Measurements from ENCODE around the gene PCSK5.

Gene PCSK5

DNA sequence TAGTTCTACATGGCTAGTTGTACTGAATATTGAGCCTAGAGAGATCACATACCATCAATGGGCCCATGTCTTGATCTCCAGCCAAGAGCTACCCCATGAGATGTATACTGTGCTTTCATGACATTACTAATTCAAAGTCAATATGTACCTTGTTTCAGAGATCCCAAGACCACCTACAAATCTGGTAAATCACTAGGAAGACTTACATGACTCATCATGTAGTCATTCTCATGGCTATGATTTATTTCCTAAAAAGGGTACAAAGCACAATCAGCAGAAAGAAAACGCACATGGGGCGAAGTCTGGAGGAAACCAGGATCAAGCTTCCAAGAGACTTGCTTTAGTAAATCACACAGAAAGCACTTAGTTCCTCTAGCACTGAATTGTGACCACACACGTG, 103.0 kb downstream of the PCSK5 start:
- Histone ChIP-seq H3K4me1 (ENCODE audit: insufficient read depth, low read length) (no peaks in the 10 kb centered on the region), H3K79me2 (ENCODE audit: insufficient read depth, low read length) (no peaks in the 10 kb centered on the region), H3K4me3 (ENCODE audit: low read depth in 1 of 2, low read length in 2 of 2) (no peak overlapping the region), H3K27me3 (ENCODE audit: insufficient read depth, low read length, poor library complexity) (no peaks in the 10 kb centered on the region), H3K9ac (ENCODE audit: low read depth, low read length) (no peak overlapping the region), H4K20me1 (ENCODE audit: insufficient read depth, low read length) (no peaks in the 10 kb centered on the region), H3K9me3 (ENCODE audit: insufficient read depth, low read length, severe bottlenecking) (no peaks in the 10 kb centered on the region), H2AFZ (ENCODE audit: low read depth, low read length) (no peak overlapping the region), H3K36me3 (ENCODE audit: insufficient read depth, low read length) (no peaks in the 10 kb centered on the region; the same call in 1 of the 2 replicates), H3K4me2 (ENCODE audit: insufficient read depth, low read length) (no peak overlapping the region), H3K27ac (ENCODE audit: low read length) (no peak overlapping the region)
- DNase-seq (no peak), ATAC-seq (ENCODE audit: insufficient read depth, low read depth) (no peak)
- TF ChIP-seq CTCF (IDR thresholded peaks at IDR 0.05; ENCODE audit: borderline replicate concordance, extremely low read depth, low read length, poor library complexity, severe bottlenecking) (no peak), EZH2 (IDR thresholded peaks at IDR 0.05; ENCODE audit: borderline replicate concordance, low read depth, low read length, severe bottlenecking) (no peak)

- H3K4me3 ChIP-seq (ENCODE audit: low read depth in 1 of 2, low read length in 2 of 2), result no peak overlapping the region
- H3K9me3 ChIP-seq (ENCODE audit: insufficient read depth, low read length, severe bottlenecking), result no peaks in the 10 kb centered on the region
- no peaks in the 10 kb centered on the region for H3K4me1 ChIP-seq (ENCODE audit: insufficient read depth, low read length)
- no peak overlapping the region for H2AFZ ChIP-seq (ENCODE audit: low read depth, low read length)
- ATAC-seq (ENCODE audit: insufficient read depth, low read depth), result no peak
- TF ChIP-seq EZH2 (IDR thresholded peaks at IDR 0.05; ENCODE audit: borderline replicate concordance, low read depth, low read length, severe bottlenecking) (no peak), CTCF (IDR thresholded peaks at IDR 0.05; ENCODE audit: borderline replicate concordance, extremely low read depth, low read length, poor library complexity, severe bottlenecking) (no peak)
- DNase-seq, result no peak
- H4K20me1 ChIP-seq (ENCODE audit: insufficient read depth, low read length), result no peaks in the 10 kb centered on the region
- no peak overlapping the region for H3K9ac ChIP-seq (ENCODE audit: low read depth, low read length)
- H3K27me3 ChIP-seq (ENCODE audit: insufficient read depth, low read length, poor library complexity), result no peaks in the 10 kb centered on the region
- H3K27ac ChIP-seq (ENCODE audit: low read length), result no peak overlapping the region
- H3K4me2 ChIP-seq (ENCODE audit: insufficient read depth, low read length), result no peak overlapping the region
- H3K79me2 ChIP-seq (ENCODE audit: insufficient read depth, low read length), result no peaks in the 10 kb centered on the region
- H3K36me3 ChIP-seq (ENCODE audit: insufficient read depth, low read length), result no peaks in the 10 kb centered on the region; the same call in 1 of the 2 replicates
These were observed 104.6 kb downstream of the PCSK5 start for GRCh38 chr9:75995066-75995465.

DNA sequence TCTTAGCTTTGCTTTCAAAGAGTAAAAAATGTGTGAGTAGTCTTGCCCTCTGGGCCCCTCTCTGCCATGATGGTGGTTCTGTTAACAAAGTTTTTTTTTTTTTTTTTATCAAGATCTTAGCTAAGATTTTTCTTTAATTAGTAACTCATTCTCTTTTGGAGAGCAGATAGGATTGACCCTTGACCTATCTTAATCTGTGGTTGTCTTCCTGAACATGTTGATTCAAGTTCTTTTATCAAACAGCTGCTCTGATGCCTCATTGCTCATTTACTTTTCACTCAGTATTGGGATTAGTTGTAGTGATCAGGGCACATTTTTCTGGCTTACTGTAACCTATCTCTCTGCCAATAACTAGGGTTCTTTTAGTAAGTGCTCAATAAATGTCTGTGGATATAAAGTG, 106.3 kb downstream of the PCSK5 start:
- Histone ChIP-seq H3K36me3 (ENCODE audit: insufficient read depth, low read length) (no peaks in the 10 kb centered on the region; the same call in 1 of the 2 replicates), H4K20me1 (ENCODE audit: insufficient read depth, low read length) (no peaks in the 10 kb centered on the region), H3K9ac (ENCODE audit: low read depth, low read length) (no peak overlapping the region), H2AFZ (ENCODE audit: low read depth, low read length) (no peak overlapping the region), H3K9me3 (ENCODE audit: insufficient read depth, low read length, severe bottlenecking) (no peaks in the 10 kb centered on the region), H3K79me2 (ENCODE audit: insufficient read depth, low read length) (no peaks in the 10 kb centered on the region), H3K27ac (ENCODE audit: low read length) (no peak overlapping the region), H3K4me1 (ENCODE audit: insufficient read depth, low read length) (no peaks in the 10 kb centered on the region), H3K4me3 (ENCODE audit: low read depth in 1 of 2, low read length in 2 of 2) (no peak overlapping the region), H3K27me3 (ENCODE audit: insufficient read depth, low read length, poor library complexity) (no peaks in the 10 kb centered on the region), H3K4me2 (ENCODE audit: insufficient read depth, low read length) (no peak overlapping the region)
- no peak for DNase-seq
- no peak for ATAC-seq (ENCODE audit: insufficient read depth, low read depth)
- TF ChIP-seq CTCF (IDR thresholded peaks at IDR 0.05; ENCODE audit: borderline replicate concordance, extremely low read depth, low read length, poor library complexity, severe bottlenecking) (no peak), EZH2 (IDR thresholded peaks at IDR 0.05; ENCODE audit: borderline replicate concordance, low read depth, low read length, severe bottlenecking) (no peak)

- H3K79me2 ChIP-seq (ENCODE audit: insufficient read depth, low read length), result no peaks in the 10 kb centered on the region
These were observed 106.7 kb downstream of the PCSK5 start for GRCh38 chr9:75997206-75997605.

More at GRCh38 chr9:75997206-75997605, 106.7 kb downstream of the PCSK5 start:
- TF ChIP-seq CTCF (IDR thresholded peaks at IDR 0.05; ENCODE audit: borderline replicate concordance, extremely low read depth, low read length, poor library complexity, severe bottlenecking) (no peak), EZH2 (IDR thresholded peaks at IDR 0.05; ENCODE audit: borderline replicate concordance, low read depth, low read length, severe bottlenecking) (no peak)
- Histone ChIP-seq H3K9ac (ENCODE audit: low read depth, low read length) (no peak overlapping the region), H3K4me3 (ENCODE audit: low read depth in 1 of 2, low read length in 2 of 2) (no peak overlapping the region), H3K27ac (ENCODE audit: low read length) (no peak overlapping the region), H3K27me3 (ENCODE audit: insufficient read depth, low read length, poor library complexity) (no peaks in the 10 kb centered on the region), H3K4me2 (ENCODE audit: insufficient read depth, low read length) (no peak overlapping the region), H3K9me3 (ENCODE audit: insufficient read depth, low read length, severe bottlenecking) (no peaks in the 10 kb centered on the region), H4K20me1 (ENCODE audit: insufficient read depth, low read length) (no peaks in the 10 kb centered on the region), H2AFZ (ENCODE audit: low read depth, low read length) (no peak overlapping the region), H3K36me3 (ENCODE audit: insufficient read depth, low read length) (no peaks in the 10 kb centered on the region; the same call in 1 of the 2 replicates), H3K4me1 (ENCODE audit: insufficient read depth, low read length) (no peaks in the 10 kb centered on the region)
- DNase-seq, result no peak
- ATAC-seq (ENCODE audit: insufficient read depth, low read depth), result no peak

Measured in DND-41 (cell line).